H1 (cell line): ENCODE measurements around the gene FAM210A. TPM values are rescaled to one million over a fixed set of nuclear protein-coding genes. Genes with fewer than 3 reads are reported as not detected.

Experiments
- CHD2 ChIP-seq: IDR thresholded peaks from 2 replicates; pipeline ENCODE4 v1.6.1; 2012; ENCODE audit warnings: low read length, improper control_type of control experiment
- EP300 ChIP-seq, 2 experiments: IDR thresholded peaks; 1 replicate in 1 of 2; 2 replicates in 1 of 2; pipeline ENCODE4 v1.6.1; 2011 to 2012; ENCODE audit warnings: low read depth in 2 of 2, low read length in 2 of 2, mild to moderate bottlenecking in 2 of 2, borderline replicate concordance in 1 of 2, inconsistent platforms in 1 of 2, moderate library complexity in 1 of 2
- KDM5A ChIP-seq: fragments of 200-600 bp; IDR thresholded peaks from 2 replicates; pipeline ENCODE4 v1.7.1; 2012; ENCODE audit warnings: mild to moderate bottlenecking, low read length, inconsistent platforms, mixed read lengths
- NRF1 ChIP-seq: IDR thresholded peaks from 2 replicates; pipeline ENCODE4 v1.6.1; 2011; ENCODE audit warnings: mild to moderate bottlenecking, low read depth, low read length, improper control_type of control experiment
- POLR2AphosphoS5 ChIP-seq: IDR thresholded peaks from 2 replicates; pipeline ENCODE4 v1.6.1; 2011; ENCODE audit warnings: low read depth, low read length
- RAD21 ChIP-seq, 2 experiments: IDR thresholded peaks in 1 of 2; conservative IDR thresholded peaks in 1 of 2; 2 replicates each; pipeline ENCODE4 v1.6.1; 2011; ENCODE audit warnings: low read depth in 2 of 2, low read length in 2 of 2, improper control_type of control experiment in 1 of 2, inconsistent platforms in 1 of 2, mild to moderate bottlenecking in 1 of 2, moderate library complexity in 1 of 2
- SAP30 ChIP-seq: fragments of 300-600 bp; sonication (generic); IDR thresholded peaks from 2 replicates; pipeline ENCODE4 v1.7.1; 2012; ENCODE audit warnings: low read length, moderate library complexity, mild to moderate bottlenecking, inconsistent platforms; ENCODE audit not compliant: insufficient read depth, insufficient replicate concordance
- TCF12 ChIP-seq: IDR thresholded peaks from 2 replicates; pipeline ENCODE4 v1.6.1; 2011; ENCODE audit warnings: low read depth, mild to moderate bottlenecking, low read length
- polyA plus RNA-seq, 7 experiments: library from polyadenylated mRNA; depleted of rRNA in 3 of 7; stranded (reverse) in 5 of 7; unstranded in 2 of 7; fragments of >200 nt in 5 of 7; fragments of 200-250 nt in 2 of 7; gene quantifications; 1 replicate in 5 of 7; 2 replicates in 1 of 7; 4 replicates in 1 of 7; pipeline versions ENCODE4 v1.2.1 to v1.2.3, GENCODE V29; 2011 to 2013; ENCODE audit warnings: missing spikeins in 2 of 7, mixed read lengths in 2 of 7
- total RNA-seq: library from RNA; stranded (reverse); fragmentation: NEBNext Ultra II Directional; extraction: Animal tissue kit (Norgen Biotek cat#: 25700); gene quantifications from 2 replicates; pipeline ENCODE4 v1.2.1, GENCODE V29; 2021
- TF ChIP-seq, protein P1 (sequence below): IDR thresholded peaks from 2 replicates; pipeline ENCODE4 v1.6.1; 2012; ENCODE audit warnings: inconsistent platforms

The FAM210A gene
- total and polyA plus RNA-seq, 2 of the 8 experiments (the other 6 are each of a cell fraction or from before 2014, with no cell fraction given): 8.2 to 25.4 TPM

GRCh38 chr18:13653746-13654433 is 72.5 kb downstream of the FAM210A start (continued):
- TF ChIP-seq EP300 (IDR thresholded peaks at IDR 0.05; ENCODE audit: borderline replicate concordance in 1 of 2, low read depth in 2 of 2, low read length in 2 of 2) (no peak), CHD2 (no peak), SAP30 (no peak), NRF1 (no peak), RAD21 (IDR thresholded peaks at IDR 0.05 in 1 of 2, conservative IDR thresholded peaks at IDR 0.05 in 1 of 2; ENCODE audit: low read depth in 2 of 2, low read length in 2 of 2) (no peak), TCF12 (no peak), KDM5A (no peak), POLR2AphosphoS5 (no peak)
- TF ChIP-seq, protein P1, sequence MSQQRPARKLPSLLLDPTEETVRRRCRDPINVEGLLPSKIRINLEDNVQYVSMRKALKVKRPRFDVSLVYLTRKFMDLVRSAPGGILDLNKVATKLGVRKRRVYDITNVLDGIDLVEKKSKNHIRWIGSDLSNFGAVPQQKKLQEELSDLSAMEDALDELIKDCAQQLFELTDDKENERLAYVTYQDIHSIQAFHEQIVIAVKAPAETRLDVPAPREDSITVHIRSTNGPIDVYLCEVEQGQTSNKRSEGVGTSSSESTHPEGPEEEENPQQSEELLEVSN: no peak
